Endothelial cell of umbilical vein (primary cell): Measurements from ENCODE around the gene CD163L1. TPM values are rescaled to one million over a fixed set of nuclear protein-coding genes. Genes with fewer than 3 reads are reported as not detected.

ENCODE experiments used
- BruUV-seq: library from RNA; stranded (reverse); fragments of 400-500 nt; replicated peaks from 2 replicates; lab custom pipeline; 2021; lab: Mats Ljungman, UMichigan
- CTCF ChIA-PET: fragments of 300-600, 350-600 bp; sonication (Branson Sonifier 250); formaldehyde crosslinking; loops from one replicate; lab custom pipeline; 2021; ENCODE audit warnings: antibody characterized with exemption, inconsistent platforms; lab: Charles Lee
- POLR2A ChIA-PET: fragments of 300-600, 350-600 bp; sonication (Branson Sonifier 250); formaldehyde crosslinking; loops from one replicate; lab custom pipeline; 2021; ENCODE audit warnings: antibody characterized with exemption, inconsistent platforms; lab: Charles Lee
- DNase-seq: peaks from one replicate; pipeline ENCODE4 v3.0.0-alpha.2; 2011; ENCODE audit warnings: low read depth, low spot score
- FAIRE-seq: peaks from 2 replicates; lab custom pipeline; 2011; peaks lifted over from hg19 to GRCh38; lab: Jason Lieb, UNC
- H2AFZ ChIP-seq: 2 replicates; pipeline ENCODE4 v1.6.0; 2012; ENCODE audit warnings: low read depth, low read length, control low read depth, inconsistent platforms
- H3K27ac ChIP-seq: 2 replicates; pipeline ENCODE4 v1.5.1; 2011; ENCODE audit warnings: low read depth, mild to moderate bottlenecking, control low read depth, low read length, moderate library complexity; ENCODE audit not compliant: insufficient read depth
- H3K27me3 ChIP-seq, 2 experiments: 2 replicates each; pipeline versions ENCODE4 v1.6.0 to v1.6.1; 2011; ENCODE audit warnings: low read length in 2 of 2, mixed read lengths in 1 of 2; ENCODE audit not compliant: control insufficient read depth in 2 of 2, insufficient read depth in 2 of 2
- H3K36me3 ChIP-seq, 2 experiments: 2 replicates in 1 of 2; 3 replicates in 1 of 2; pipeline ENCODE4 v1.5.1; 2011; ENCODE audit warnings: low read length in 2 of 2, mild to moderate bottlenecking in 1 of 2, moderate library complexity in 1 of 2; ENCODE audit not compliant: control insufficient read depth in 2 of 2, insufficient read depth in 2 of 2; ENCODE audit errors: extremely low read depth in 1 of 2
- H3K4me1 ChIP-seq: 3 replicates; pipeline ENCODE4 v1.5.1; 2011; ENCODE audit warnings: mild to moderate bottlenecking, low read length; ENCODE audit not compliant: control insufficient read depth, insufficient read depth; ENCODE audit errors: extremely low read depth
- H3K4me2 ChIP-seq: 2 replicates; pipeline ENCODE4 v1.6.1; 2011; ENCODE audit warnings: low read length, control low read depth, mixed read lengths; ENCODE audit not compliant: insufficient read depth
- H3K4me3 ChIP-seq, 3 experiments: fragments of 200-600 bp in 1 of 3; sonication (generic), shearing (Covaris generic) in 1 of 3; replicated peaks in 1 of 3; 2 replicates each; pipeline ENCODE4 v1.5.1; 2011 to 2016; ENCODE audit warnings: control low read depth in 3 of 3, low read length in 3 of 3, mild to moderate bottlenecking in 2 of 3, inconsistent platforms in 1 of 3, low read depth in 1 of 3, moderate library complexity in 1 of 3; ENCODE audit not compliant: insufficient read depth in 1 of 3
- H3K79me2 ChIP-seq: 2 replicates; pipeline ENCODE4 v1.6.0; 2012; ENCODE audit warnings: low read length, inconsistent platforms; ENCODE audit not compliant: control insufficient read depth, insufficient read depth
- H3K9ac ChIP-seq: replicated peaks from 2 replicates; pipeline ENCODE3; 2011; ENCODE audit warnings: low read length, control low read depth; ENCODE audit not compliant: insufficient read depth; ENCODE audit errors: extremely low read depth
- H3K9me1 ChIP-seq: replicated peaks from 3 replicates; pipeline ENCODE4 v1.6.0; 2011; ENCODE audit warnings: mild to moderate bottlenecking, low read length; ENCODE audit not compliant: control insufficient read depth, insufficient read depth; ENCODE audit errors: extremely low read depth
- H3K9me3 ChIP-seq: replicated peaks from 2 replicates; pipeline ENCODE4 v1.5.1; 2012; ENCODE audit warnings: low read length, inconsistent platforms; ENCODE audit not compliant: control insufficient read depth, insufficient read depth
- H4K20me1 ChIP-seq: replicated peaks from 2 replicates; pipeline ENCODE3; 2011; ENCODE audit warnings: mild to moderate bottlenecking, low read length; ENCODE audit not compliant: control insufficient read depth, insufficient read depth; ENCODE audit errors: extremely low read depth
- CTCF ChIP-seq, 2 donors: IDR thresholded peaks; 1 replicate in 1 of 2; 2 replicates in 1 of 2; pipeline ENCODE4 v1.5.1; 2011; ENCODE audit warnings: low read length in 2 of 2, mild to moderate bottlenecking in 2 of 2, moderate library complexity in 2 of 2, control low read depth in 1 of 2, inconsistent platforms in 1 of 2, low read depth in 1 of 2; ENCODE audit not compliant: insufficient read depth in 1 of 2; ENCODE audit errors: extremely low read depth in 1 of 2
- EZH2 ChIP-seq: IDR thresholded peaks from 2 replicates; pipeline ENCODE4 v1.6.1; 2012; ENCODE audit warnings: borderline replicate concordance, low read depth, mild to moderate bottlenecking, moderate library complexity, low read length, inconsistent platforms; ENCODE audit not compliant: severe bottlenecking
- FOS ChIP-seq: IDR thresholded peaks from 2 replicates; pipeline ENCODE4 v1.6.1; 2011; ENCODE audit warnings: mild to moderate bottlenecking, low read length, moderate library complexity, borderline replicate concordance; ENCODE audit not compliant: insufficient read depth
- GATA2 ChIP-seq: IDR thresholded peaks from 2 replicates; pipeline ENCODE4 v1.7.0; 2011; ENCODE audit warnings: low read depth, mild to moderate bottlenecking, moderate library complexity, mixed read lengths, low read length; ENCODE audit not compliant: insufficient read length, insufficient read depth
- JUN ChIP-seq: IDR thresholded peaks from 2 replicates; pipeline ENCODE4 v1.6.1; 2011; ENCODE audit warnings: borderline replicate concordance, low read depth; ENCODE audit not compliant: insufficient read length, insufficient read depth
- MAX ChIP-seq: IDR thresholded peaks from 2 replicates; pipeline ENCODE4 v1.6.1; 2011; ENCODE audit not compliant: insufficient read depth, insufficient read length
- MYC ChIP-seq: IDR thresholded peaks from one replicate; pipeline ENCODE4 v1.6.1; 2011; ENCODE audit warnings: mild to moderate bottlenecking, low read depth, low read length
- POLR2A ChIP-seq: IDR thresholded peaks from 2 replicates; pipeline ENCODE4 v1.6.1; 2012; ENCODE audit warnings: low read depth, mild to moderate bottlenecking, control low read depth, low read length
- POLR2AphosphoS5 ChIP-seq: IDR thresholded peaks from 2 replicates; pipeline ENCODE4 v1.6.1; 2012; ENCODE audit warnings: low read depth, mild to moderate bottlenecking, control low read depth, low read length, moderate library complexity; ENCODE audit not compliant: insufficient read depth
- dilution Hi-C: fragments of 300-500 bp; cut with MboI; formaldehyde crosslinking; loops from one replicate; pipeline ENCODE4 v1.15.0; 2019; ENCODE audit warnings: low sequenced_read_pairs; ENCODE audit not compliant: extremely low pct_ligation_motif_present
- intact Hi-C: fragments of 100-400 bp; cut with micrococcal nuclease; formaldehyde crosslinking; loops from one replicate; pipeline ENCODE4 v1.10.0; 2022
- polyA plus RNA-seq, 4 experiments: library from polyadenylated mRNA; depleted of rRNA in 3 of 4; stranded (reverse) in 3 of 4; unstranded in 1 of 4; fragments of >200 nt; gene quantifications; 2 replicates each; pipeline versions ENCODE4 v1.2.1 to v1.2.3, GENCODE V29; 2011 to 2012; ENCODE audit warnings: missing spikeins in 1 of 4
- total RNA-seq: library from RNA; stranded (reverse); gene quantifications from 2 replicates; pipeline ENCODE4 v1.2.3, GENCODE V29; 2021

CD163L1 gene
- total and polyA plus RNA-seq, 2 donors (not counting 3 experiments of a cell fraction or from before 2014, with no cell fraction given), result 2.8 to 7.5 TPM

GRCh38 chr12:7361265-7361664 lies 82.7 kb downstream of the CD163L1 start:
- Histone ChIP-seq H3K4me2 (no peak overlapping the region), H3K27me3 (no peaks in the 10 kb centered on the region), H3K9me1 (no peaks in the 10 kb centered on the region), H3K9ac (no peak overlapping the region), H3K79me2 (no peaks in the 10 kb centered on the region), H3K27ac (no peak overlapping the region), H3K4me3 (no peak overlapping the region), H3K36me3 (no peaks in the 10 kb centered on the region), H4K20me1 (no peaks in the 10 kb centered on the region), H3K4me1 (no peaks in the 10 kb centered on the region), H3K9me3 (no peaks in the 10 kb centered on the region), H2AFZ (no peak overlapping the region)
- DNase-seq (no peak), FAIRE-seq (no peak)
- ChIA-PET CTCF (no interaction called here), POLR2A (no interaction called here)
- BruUV-seq, result no TSS peak
- intact Hi-C loops (no loop called here), dilution Hi-C loops (no loop called here)
- TF ChIP-seq POLR2A (no peak), GATA2 (no peak), POLR2AphosphoS5 (no peak), MAX (no peak), JUN (no peak), FOS (no peak), MYC (no peak), EZH2 (no peak), CTCF (IDR thresholded peaks at IDR 0.05; ENCODE audit: extremely low read depth in 1 of 2, insufficient read depth in 1 of 2, low read depth in 1 of 2, low read length in 2 of 2) (no peak)
